PC-9 (cell line): ENCODE measurements around the gene TRPC4. TPM values are rescaled to one million over a fixed set of nuclear protein-coding genes. Genes with fewer than 3 reads are reported as not detected.

Source experiments
- BruUV-seq: library from RNA; stranded (reverse); fragments of 400-500 nt; replicated peaks from 2 replicates; lab custom pipeline; 2021; lab: Mats Ljungman, UMichigan
- CTCF ChIA-PET: fragments of 300-600 bp; sonication (Branson Sonifier 250); formaldehyde crosslinking; loops from one replicate; lab custom pipeline; 2022; ENCODE audit warnings: antibody characterized with exemption; lab: Charles Lee
- POLR2A ChIA-PET: fragments of 300-600 bp; sonication (Branson Sonifier 250); formaldehyde crosslinking; loops from one replicate; lab custom pipeline; 2022; ENCODE audit warnings: antibody characterized with exemption; ENCODE audit not compliant: unreplicated experiment; lab: Charles Lee
- DNase-seq, 2 experiments: peaks; one replicate each; pipeline versions ENCODE4 v3.0.0 to v3.0.0-alpha.2; 2015 to 2022; ENCODE audit warnings: mixed read lengths in 1 of 2
- H2AFZ ChIP-seq: fragments of 200-600 bp; sonication (generic); 2 replicates; pipeline ENCODE4 v1.8.1; 2017; ENCODE audit warnings: antibody characterized with exemption
- H3F3A ChIP-seq: fragments of 200-600 bp; sonication (generic); 2 replicates; pipeline ENCODE4 v1.8.1; 2017; ENCODE audit warnings: antibody characterized with exemption, mild to moderate bottlenecking, low read depth; ENCODE audit not compliant: insufficient read depth
- H3K27ac ChIP-seq: fragments of 200-600 bp; sonication (generic); 2 replicates; pipeline ENCODE4 v1.6.1; 2016; ENCODE audit warnings: mixed run types
- H3K27me3 ChIP-seq: fragments of 200-600 bp; sonication (generic); 2 replicates; pipeline ENCODE4 v1.6.1; 2016; ENCODE audit warnings: low read depth, mixed run types; ENCODE audit not compliant: insufficient read depth
- H3K36me3 ChIP-seq: fragments of 200-600 bp; sonication (generic); 2 replicates; pipeline ENCODE4 v1.6.1; 2016; ENCODE audit warnings: low read depth, mixed run types
- H3K4me1 ChIP-seq: fragments of 200-600 bp; sonication (generic); replicated peaks from 2 replicates; pipeline ENCODE4 v1.6.1; 2016; ENCODE audit warnings: mixed run types; ENCODE audit not compliant: insufficient read depth
- H3K4me2 ChIP-seq: fragments of 200-600 bp; sonication (generic); 2 replicates; pipeline ENCODE4 v1.6.1; 2017; ENCODE audit warnings: mixed run types
- H3K4me3 ChIP-seq: fragments of 200-600 bp; sonication (generic); 2 replicates; pipeline ENCODE4 v1.6.1; 2016; ENCODE audit warnings: mixed run types
- H3K79me2 ChIP-seq: fragments of 200-600 bp; sonication (generic); 2 replicates; pipeline ENCODE4 v1.6.1; 2017; ENCODE audit warnings: low read depth, mixed run types
- H3K9me2 ChIP-seq: fragments of 200-600 bp; sonication (generic); 2 replicates; pipeline ENCODE4 v1.8.1; 2017; ENCODE audit warnings: mild to moderate bottlenecking; ENCODE audit not compliant: insufficient read depth
- H3K9me3 ChIP-seq: fragments of 200-600 bp; sonication (generic); 2 replicates; pipeline ENCODE4 v1.8.1; 2016; ENCODE audit warnings: low read depth; ENCODE audit not compliant: insufficient read depth
- H4K20me1 ChIP-seq: fragments of 200-600 bp; sonication (generic); 2 replicates; pipeline ENCODE4 v1.8.1; 2017; ENCODE audit not compliant: insufficient read depth
- EZH2 ChIP-seq: fragments of 200-600 bp; sonication (generic); IDR thresholded peaks from 2 replicates; pipeline ENCODE4 v1.8.0; 2017; ENCODE audit warnings: antibody characterized with exemption, low read depth
- intact Hi-C: fragments of 100-400 bp; cut with micrococcal nuclease; formaldehyde crosslinking; loops from one replicate; pipeline ENCODE4 v1.10.0; 2022; ENCODE audit not compliant: unreplicated experiment
- total RNA-seq: library from RNA; stranded (reverse); gene quantifications from 2 replicates; pipeline ENCODE4 v1.2.3, GENCODE V29; 2021
- TF ChIP-seq, protein P1 (sequence below): fragments of 200-600 bp; sonication (generic); conservative IDR thresholded peaks from 2 replicates; pipeline ENCODE4 v1.6.1; 2017; ENCODE audit warnings: mixed run types, antibody characterized with exemption, mild to moderate bottlenecking, moderate library complexity

TRPC4 gene
- total RNA-seq, 1 experiment from 2014 or later = 1.7 TPM

DNA sequence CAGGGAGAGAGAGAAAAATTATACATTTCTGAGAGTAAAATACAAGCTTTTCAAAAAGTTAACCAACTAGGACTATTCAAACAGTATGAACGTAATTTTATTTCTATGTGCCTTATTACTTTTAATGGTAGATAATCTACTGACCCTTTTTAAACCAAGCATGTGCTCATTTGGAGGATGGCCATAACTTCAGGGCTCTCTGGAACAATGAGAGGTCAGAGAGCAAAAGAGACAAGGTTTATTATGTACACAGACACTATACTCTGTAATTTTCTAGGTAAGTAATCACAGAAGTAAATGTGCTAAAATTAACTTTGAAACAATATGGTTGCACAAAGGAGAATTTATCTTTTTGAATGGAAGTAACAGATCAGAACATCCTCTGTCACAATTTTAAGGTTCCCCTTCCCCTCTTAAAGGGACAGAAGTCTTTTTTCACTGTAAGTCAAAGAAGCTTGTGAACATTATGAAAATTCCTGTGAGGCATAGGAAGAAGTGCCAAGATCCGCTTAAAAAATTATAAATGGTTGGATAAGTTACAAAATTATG lies 272.0 kb downstream of the TRPC4 start:
- DNase-seq = no peak
- H3K9me3 ChIP-seq = no peaks in the 10 kb centered on the region
- CTCF ChIA-PET = no interaction called here
- H3F3A ChIP-seq = no peaks in the 10 kb centered on the region
- no peak overlapping the region for H3K4me2 ChIP-seq
- H2AFZ ChIP-seq = no peak overlapping the region; the same call in 1 of the 2 replicates
- no peak for TF ChIP-seq EZH2
- TF ChIP-seq, protein P1, sequence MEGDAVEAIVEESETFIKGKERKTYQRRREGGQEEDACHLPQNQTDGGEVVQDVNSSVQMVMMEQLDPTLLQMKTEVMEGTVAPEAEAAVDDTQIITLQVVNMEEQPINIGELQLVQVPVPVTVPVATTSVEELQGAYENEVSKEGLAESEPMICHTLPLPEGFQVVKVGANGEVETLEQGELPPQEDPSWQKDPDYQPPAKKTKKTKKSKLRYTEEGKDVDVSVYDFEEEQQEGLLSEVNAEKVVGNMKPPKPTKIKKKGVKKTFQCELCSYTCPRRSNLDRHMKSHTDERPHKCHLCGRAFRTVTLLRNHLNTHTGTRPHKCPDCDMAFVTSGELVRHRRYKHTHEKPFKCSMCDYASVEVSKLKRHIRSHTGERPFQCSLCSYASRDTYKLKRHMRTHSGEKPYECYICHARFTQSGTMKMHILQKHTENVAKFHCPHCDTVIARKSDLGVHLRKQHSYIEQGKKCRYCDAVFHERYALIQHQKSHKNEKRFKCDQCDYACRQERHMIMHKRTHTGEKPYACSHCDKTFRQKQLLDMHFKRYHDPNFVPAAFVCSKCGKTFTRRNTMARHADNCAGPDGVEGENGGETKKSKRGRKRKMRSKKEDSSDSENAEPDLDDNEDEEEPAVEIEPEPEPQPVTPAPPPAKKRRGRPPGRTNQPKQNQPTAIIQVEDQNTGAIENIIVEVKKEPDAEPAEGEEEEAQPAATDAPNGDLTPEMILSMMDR = no peak
- no TSS peak for BruUV-seq
- no peaks in the 10 kb centered on the region for H3K9me2 ChIP-seq
- H3K79me2 ChIP-seq = no peaks in the 10 kb centered on the region
- intact Hi-C loops = no loop called here
- no peaks in the 10 kb centered on the region for H3K4me1 ChIP-seq
- no peak overlapping the region for H3K4me3 ChIP-seq
- H3K27ac ChIP-seq = no peak overlapping the region
- H3K27me3 ChIP-seq = no peaks in the 10 kb centered on the region
- no peaks in the 10 kb centered on the region for H4K20me1 ChIP-seq
- POLR2A ChIA-PET = no interaction called here
- no peaks in the 10 kb centered on the region for H3K36me3 ChIP-seq

DNA sequence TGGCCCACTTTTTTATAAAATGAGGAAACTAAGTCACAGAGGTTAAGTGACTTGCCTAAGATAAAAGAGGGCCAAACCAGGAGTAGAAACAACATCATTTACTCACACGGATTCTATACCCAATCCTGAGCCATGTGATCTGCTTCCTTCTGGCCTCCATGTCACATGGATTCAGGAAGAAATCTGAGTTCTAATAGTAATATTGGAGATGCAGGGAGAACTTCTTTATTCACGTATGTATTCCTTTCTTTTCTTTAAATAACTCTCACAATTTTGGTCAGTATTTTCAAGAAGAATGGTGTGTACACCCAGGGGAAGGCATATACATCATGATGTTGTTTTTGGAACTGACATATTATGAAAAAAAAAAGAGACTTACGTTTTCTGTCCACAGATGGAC lies 272.8 kb downstream of the TRPC4 start:
- CTCF ChIA-PET = no interaction called here

DNA sequence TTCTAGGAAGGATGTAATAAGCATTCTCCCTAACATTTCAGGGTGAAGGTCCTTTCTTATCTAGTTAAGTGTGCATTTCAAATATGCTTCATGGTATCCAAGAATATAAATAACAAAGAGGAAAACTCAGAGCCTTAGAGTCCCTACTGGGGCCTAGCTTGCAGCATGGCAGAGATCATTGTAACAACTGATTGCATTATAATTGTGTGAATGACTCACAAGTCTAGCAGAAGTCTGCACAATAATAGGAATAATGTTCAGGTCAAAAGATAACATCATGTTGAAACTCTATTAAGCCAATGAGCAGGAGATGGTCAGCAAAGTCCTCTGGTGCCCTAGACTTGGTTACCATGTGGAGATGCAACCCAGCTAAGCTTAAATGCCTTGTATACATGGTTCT lies 274.4 kb downstream of the TRPC4 start:
- H3K4me3 ChIP-seq = no peak overlapping the region
- no peak overlapping the region for H3K4me2 ChIP-seq
- no peaks in the 10 kb centered on the region for H3F3A ChIP-seq
- intact Hi-C loops = no loop called here
- no peaks in the 10 kb centered on the region for H3K36me3 ChIP-seq
- H3K9me3 ChIP-seq = no peaks in the 10 kb centered on the region
- H4K20me1 ChIP-seq = no peaks in the 10 kb centered on the region
- no peaks in the 10 kb centered on the region for H3K9me2 ChIP-seq
- H3K27ac ChIP-seq = no peak overlapping the region
- H2AFZ ChIP-seq = no peak overlapping the region
- TF ChIP-seq, protein P1 = no peak
- TF ChIP-seq EZH2 = no peak
- CTCF ChIA-PET = no interaction called here
- H3K27me3 ChIP-seq = no peaks in the 10 kb centered on the region
- no peaks in the 10 kb centered on the region for H3K4me1 ChIP-seq
- no peaks in the 10 kb centered on the region for H3K79me2 ChIP-seq
- DNase-seq = no peak
- BruUV-seq = no TSS peak
- POLR2A ChIA-PET = no interaction called here

More for the DNA sequence above, 272.8 kb downstream of the TRPC4 start:
- H3K79me2 ChIP-seq = no peaks in the 10 kb centered on the region
- no peaks in the 10 kb centered on the region for H3K27me3 ChIP-seq
- intact Hi-C loops = no loop called here
- no peak overlapping the region for H3K4me2 ChIP-seq
- BruUV-seq = no TSS peak
- no peaks in the 10 kb centered on the region for H3K36me3 ChIP-seq
- H3K9me3 ChIP-seq = no peaks in the 10 kb centered on the region
- H3K4me1 ChIP-seq = no peaks in the 10 kb centered on the region
- no peak for DNase-seq
- POLR2A ChIA-PET = no interaction called here
- no peaks in the 10 kb centered on the region for H3F3A ChIP-seq
- TF ChIP-seq, protein P1 = no peak
- TF ChIP-seq EZH2 = no peak
- H2AFZ ChIP-seq = no peak overlapping the region; the same call in 1 of the 2 replicates
- no peaks in the 10 kb centered on the region for H4K20me1 ChIP-seq
- no peak overlapping the region for H3K27ac ChIP-seq
- no peak overlapping the region for H3K4me3 ChIP-seq
- no peaks in the 10 kb centered on the region for H3K9me2 ChIP-seq
